NOMO-1 treated with DMSO at 0.1 percent for 48 hours (cell line): Measurements from ENCODE around the gene LY6G6F.
A peak's percentile ranks its signal among the peaks of the same experiment; 100 is the strongest.

Experiments
- DNase-seq: peaks from one replicate; lab custom pipeline; 2025; ENCODE audit not compliant: unreplicated experiment; lab: John Stamatoyannopoulos, UW

The LY6G6F gene

GRCh38 chr6:31676904-31677303 is 29.8 kb upstream of the LY6G6F start:
- no peak for DNase-seq

GRCh38 chr6:31677955-31678354 is 28.7 kb upstream of the LY6G6F start:
- no peak for DNase-seq

DNA sequence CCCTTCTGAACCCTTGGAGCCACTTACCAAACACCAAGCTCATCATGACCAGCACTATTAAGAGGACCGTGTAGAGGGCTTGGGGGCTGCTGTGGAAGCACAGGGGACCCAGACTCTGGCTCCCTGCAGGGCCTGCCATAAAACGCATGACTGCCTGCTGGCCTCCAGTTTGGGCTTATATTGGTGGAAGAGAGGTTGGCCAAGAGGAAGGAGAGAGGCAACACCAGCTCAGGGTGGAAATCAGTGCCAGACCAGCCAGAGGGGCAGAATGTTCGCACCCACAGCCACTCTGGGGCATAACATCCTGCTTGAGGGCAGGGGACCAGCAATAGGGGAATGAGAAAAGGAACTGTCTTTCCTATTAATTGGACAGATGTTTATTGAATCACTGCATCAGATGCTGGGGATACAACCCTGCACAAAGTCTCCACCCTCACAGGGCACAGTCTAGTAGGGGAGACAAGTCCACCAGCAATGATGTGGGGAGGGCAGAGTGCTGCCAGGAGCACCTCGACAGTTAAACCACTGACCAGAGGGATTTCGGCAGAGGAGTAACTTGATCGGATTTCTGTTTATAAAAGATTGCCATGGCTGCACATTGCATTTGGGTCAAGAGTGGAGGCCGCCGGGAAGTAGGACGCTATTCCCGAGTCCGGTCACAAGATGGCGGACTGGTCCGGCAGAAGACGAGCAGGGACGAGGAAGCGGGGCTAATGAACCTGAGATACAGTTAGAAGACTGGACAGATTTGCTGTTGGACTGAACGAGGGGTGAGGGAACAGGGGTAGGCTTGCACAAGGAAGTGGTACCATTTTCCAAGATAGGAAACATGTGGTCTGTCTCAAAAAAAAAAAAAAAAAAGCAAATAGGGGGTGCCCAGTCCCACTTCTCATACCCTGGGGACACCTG is 26.2 kb upstream of the LY6G6F start, which contains the start of gene LY6G5C:
LY6G5C (minus strand) TSS at position 842 of the 909 bp plus-strand sequence; CDS start at position 148, 694 bp downstream.
- DNase-seq = peak; percentile 72

DNA sequence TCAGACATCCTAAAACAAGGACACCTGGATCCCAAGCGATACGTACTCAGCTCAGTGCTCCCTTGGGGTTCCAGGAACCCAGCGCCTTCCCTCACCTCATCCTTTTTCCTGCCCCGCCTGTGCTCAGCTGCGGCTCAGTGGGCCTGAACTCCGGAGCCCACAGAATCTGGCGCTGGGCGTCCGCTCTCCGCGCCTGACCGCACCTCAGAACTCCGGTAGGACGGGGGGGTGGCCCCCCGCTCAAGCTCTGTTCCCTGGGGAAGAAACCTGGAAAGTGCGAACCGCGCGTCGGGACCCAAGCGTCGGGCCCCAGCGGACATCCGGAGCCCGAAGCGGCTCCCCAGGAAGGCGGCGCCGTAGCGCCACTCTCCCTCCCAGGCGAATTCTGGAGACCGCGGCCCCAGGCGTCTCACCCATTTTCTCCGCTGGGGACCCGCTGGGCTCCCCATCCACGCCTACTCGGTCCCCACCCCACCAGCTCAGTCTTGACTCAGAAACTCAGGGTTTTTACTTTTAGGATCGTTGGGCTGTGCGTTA is 25.5 kb upstream of the LY6G6F start:
- no peak for DNase-seq

DNA sequence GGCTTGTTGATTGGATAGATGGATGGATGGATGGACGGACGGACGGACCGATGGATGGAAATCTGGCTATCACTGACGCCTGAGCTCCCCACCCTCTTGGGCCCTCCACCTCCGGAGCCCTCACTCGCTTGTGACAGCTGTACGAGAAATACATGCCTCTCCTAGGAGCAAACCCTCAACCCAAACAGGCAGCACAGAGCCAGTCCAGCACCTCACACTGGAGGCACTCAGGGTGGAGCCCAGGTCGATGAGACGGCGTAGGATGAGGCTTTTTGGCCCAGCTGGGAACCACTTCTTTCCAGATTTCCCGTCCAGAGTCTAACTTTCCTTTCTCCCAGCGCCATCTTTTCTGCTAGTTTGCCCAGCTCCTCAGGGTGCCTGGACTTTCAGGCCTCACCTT is 23.1 kb upstream of the LY6G6F start:
- DNase-seq = no peak

GRCh38 chr6:31686483-31686882 is 20.2 kb upstream of the LY6G6F start:
- DNase-seq = no peak

- no peak for DNase-seq
Observed at GRCh38 chr6:31687321-31687720, 19.3 kb upstream of the LY6G6F start.

DNA sequence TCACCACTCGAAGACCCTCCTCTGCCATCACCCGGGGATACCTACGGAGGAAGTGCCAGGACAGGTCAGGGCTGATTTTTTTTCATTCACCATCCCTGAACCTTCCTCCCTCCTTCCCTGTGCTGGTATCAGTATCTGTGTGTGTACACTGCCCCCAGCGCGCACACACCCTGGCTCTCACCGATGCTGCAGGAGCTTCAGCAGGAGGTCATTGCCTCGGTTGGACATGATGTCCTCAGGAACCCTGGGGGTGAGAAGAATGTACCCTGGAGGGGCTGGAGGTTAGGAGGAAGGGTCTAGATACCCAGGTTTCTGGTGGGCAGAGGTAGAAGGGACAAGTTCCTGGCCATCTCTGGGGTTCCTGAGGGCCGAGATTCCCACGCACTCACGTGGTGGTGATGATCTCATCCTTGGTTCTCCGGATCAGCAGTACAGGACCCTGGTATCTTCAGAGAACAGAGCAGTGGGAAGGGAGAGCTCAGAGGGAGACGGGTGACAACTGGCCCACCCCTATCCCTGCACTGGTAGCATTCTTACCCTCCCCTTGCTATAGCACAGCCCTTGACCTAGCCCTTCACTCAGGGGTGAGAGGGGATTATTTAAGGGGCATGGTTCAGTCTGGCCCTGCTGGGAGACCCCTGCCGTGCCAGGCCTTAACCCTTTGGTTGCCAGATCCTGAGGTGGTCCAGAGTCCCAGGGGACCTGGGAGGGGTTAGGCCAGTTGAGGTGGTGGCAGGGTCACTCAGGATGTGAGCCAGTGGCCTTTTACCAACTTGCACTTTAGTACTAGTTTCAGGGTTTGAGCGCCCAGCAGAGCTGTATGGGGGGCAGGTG is 18.6 kb upstream of the LY6G6F start:
- no peak for DNase-seq

DNA sequence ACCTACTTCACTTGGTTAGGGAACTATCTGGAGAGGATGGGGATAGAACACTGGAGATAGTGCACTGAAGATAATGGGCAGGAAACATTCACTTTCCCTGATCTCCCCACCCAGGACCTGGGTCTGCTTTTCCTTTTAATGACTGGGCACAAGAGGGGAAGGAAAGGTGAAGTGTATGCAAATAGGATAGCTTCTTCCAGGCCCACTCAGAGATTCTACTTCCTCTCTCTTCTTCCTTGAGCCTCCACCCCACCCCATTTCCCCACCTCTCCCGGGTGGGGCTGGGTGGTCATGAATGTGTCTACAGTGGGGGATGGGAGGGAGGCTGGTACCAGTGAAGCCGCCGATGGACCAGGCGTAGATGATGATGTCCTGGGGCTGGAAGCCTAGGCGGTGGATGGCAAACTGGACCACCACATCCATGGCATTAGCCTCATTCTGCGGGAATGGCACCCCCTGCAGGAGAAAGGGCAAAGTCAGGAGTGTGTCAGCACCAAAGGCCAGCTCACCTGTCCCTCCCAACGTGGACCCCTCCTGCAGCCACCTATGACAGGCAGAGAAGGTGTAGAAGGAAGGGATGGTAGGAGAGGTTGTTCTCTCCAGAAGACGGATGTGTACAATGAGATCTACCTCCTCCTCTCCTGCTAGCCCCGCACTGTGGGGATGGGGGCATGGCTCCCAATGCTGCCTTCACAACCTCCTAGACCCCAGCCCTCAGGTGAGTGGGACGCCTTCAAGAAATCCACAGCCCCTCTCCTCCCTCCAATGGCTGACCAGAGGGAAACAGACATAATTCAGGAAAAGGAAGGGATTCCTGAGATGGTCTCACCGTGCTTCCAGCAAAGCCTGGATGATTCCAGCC is 17.2 kb upstream of the LY6G6F start:
- no peak for DNase-seq

- DNase-seq = no peak
Observed at GRCh38 chr6:31690231-31691077, 16.2 kb upstream of the LY6G6F start.

GRCh38 chr6:31691078-31691463 is 15.6 kb upstream of the LY6G6F start:
- no peak for DNase-seq

GRCh38 chr6:31691564-31692108 is 15.0 kb upstream of the LY6G6F start:
- no peak for DNase-seq

- DNase-seq = no peak
Observed at GRCh38 chr6:31692353-31692752, 14.3 kb upstream of the LY6G6F start.

DNA sequence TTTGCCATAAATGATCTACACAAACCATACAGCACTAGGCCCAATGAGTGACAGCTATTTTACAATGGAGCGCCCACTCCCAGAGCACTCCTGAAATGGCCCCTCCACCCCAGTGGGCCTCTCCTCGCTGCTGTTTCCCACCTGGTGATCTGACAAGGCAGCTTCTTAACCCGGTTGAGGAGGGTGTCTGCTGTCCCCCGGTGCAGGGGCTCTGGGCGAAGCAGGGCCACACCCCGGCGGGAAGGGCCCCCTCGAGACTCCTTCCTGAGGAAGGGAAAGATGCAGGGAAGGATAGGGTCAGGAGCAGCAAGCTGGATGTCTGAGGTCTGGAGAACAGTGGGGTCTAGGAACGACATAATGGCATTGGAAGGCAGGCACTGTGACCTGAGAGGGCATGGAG is 13.8 kb upstream of the LY6G6F start:
- DNase-seq = no peak

DNA sequence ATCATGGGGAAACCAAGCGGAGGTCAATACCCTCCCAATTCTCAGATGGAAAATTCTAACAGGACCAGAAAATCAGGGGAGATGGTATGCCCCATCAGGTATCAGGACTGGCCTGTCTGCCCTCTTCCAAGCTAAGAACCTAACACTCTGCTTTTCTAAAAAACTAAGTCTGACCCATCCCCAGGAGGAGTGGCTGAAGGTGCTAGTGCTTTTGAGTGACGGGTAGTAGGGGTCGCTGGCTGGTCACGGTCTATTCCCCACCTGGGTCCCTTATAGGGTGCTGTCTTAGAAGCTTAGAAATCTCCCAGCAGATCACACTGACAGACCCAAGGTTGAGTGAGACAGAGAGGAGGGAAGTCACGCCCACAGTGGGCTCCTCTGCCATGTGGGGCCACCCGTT is 13.1 kb upstream of the LY6G6F start:
- no peak for DNase-seq

DNA sequence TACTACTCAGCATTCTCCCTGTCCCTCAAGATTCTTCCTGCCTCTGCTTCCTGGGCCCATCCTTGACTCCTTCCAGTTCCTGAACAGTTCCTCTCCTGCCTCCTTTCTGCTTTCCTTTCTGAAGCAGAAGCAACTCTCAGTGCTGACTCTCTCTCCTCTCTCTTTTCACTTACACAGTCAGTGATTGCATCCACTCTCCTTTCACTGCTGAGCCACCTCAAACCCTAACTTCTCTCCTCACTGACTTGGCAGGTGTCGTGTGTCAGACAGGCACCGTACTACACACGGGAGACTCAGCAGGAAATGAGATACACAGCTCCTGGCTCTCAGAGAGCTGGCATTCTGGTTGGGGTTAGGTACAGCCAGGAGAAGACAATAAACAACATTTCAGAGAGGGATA is 9.1 kb upstream of the LY6G6F start:
- DNase-seq = no peak

DNA sequence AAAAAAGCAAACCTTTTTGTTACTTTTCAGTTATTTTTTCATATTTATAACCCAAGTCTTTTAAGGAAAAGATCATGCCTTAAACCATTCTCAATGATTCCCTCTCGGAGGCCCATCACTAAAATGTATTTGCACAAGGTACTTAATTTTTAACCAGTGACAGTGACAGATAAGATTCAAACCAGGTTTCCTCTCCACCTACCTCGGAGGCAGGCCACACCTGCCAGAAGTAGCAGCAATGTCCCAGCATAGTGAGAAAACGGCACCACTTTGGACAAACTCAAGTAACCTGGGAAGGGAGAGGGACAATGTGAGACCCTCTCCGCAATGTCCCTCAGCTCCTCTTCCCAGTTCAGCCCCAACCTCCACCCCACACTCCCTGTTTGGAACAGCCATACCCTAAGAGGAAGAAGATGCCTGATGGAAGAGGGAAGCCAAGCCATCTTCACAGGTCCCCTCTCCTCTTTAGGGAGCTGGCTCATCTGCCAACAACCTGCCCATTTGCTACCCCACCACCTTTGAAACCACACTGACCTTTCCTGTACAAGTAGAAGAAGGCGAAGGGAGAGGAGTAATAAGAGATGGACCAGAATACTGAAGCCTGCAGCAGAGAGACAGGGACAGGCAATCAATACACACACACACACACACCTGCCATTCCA is 5.8 kb upstream of the LY6G6F start:
- no peak for DNase-seq

- no peak for DNase-seq
Observed at GRCh38 chr6:31701666-31702404, 4.8 kb upstream of the LY6G6F start.
